ENCODE data around the gene FBXO46.
A peak's percentile ranks its signal among the peaks of the same experiment; 100 is the strongest.

Gene FBXO46

DNA sequence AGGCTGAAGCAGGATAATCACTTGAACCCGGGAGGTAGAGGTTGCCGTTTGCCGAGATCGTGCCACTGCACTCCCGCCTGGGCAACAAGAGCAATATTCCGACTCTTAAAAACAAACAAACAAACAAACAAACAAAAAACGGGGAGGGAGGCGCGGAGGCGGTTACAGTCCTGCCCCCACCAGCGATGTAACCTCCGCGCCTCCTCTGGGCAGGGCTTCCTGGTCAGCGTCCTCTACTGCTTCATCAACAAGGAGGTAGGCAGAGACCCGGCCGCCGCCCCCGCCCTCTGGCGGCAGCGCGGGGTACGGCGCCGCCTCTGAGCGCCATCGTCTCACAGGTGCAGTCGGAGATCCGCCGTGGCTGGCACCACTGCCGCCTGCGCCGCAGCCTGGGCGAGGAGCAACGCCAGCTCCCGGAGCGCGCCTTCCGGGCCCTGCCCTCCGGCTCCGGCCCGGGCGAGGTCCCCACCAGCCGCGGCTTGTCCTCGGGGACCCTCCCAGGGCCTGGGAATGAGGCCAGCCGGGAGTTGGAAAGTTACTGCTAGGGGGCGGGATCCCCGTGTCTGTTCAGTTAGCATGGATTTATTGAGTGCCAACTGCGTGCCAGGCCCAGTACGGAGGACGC, 49.2 kb downstream of the FBXO46 start:
- DNase-seq: peak; percentile 41

GRCh38 chr19:45677351-45678230, 53.1 kb downstream of the FBXO46 start:
- DNase-seq: no peak

DNA sequence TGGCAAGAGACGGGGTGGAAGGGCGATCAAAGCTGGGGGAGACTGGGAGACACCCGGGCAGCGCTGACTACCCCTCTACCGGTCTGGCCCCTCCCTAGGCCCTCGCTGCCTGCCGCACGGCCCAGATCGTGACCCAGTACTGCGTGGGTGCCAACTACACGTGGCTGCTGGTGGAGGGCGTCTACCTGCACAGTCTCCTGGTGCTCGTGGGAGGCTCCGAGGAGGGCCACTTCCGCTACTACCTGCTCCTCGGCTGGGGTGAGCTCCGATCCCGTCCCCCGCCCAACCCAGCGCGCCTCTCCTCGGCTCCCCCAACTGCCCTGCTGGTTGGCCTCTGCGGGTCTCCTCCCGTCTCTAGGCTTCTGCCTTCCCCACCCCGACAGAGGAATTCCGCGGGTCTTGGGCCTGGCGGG, 53.8 kb downstream of the FBXO46 start:
- no peak for DNase-seq

GRCh38 chr19:45674946-45675345, 55.8 kb downstream of the FBXO46 start:
- DNase-seq: no peak

GRCh38 chr19:45670670-45671453, 59.8 kb downstream of the FBXO46 start:
- no peak for DNase-seq

DNA sequence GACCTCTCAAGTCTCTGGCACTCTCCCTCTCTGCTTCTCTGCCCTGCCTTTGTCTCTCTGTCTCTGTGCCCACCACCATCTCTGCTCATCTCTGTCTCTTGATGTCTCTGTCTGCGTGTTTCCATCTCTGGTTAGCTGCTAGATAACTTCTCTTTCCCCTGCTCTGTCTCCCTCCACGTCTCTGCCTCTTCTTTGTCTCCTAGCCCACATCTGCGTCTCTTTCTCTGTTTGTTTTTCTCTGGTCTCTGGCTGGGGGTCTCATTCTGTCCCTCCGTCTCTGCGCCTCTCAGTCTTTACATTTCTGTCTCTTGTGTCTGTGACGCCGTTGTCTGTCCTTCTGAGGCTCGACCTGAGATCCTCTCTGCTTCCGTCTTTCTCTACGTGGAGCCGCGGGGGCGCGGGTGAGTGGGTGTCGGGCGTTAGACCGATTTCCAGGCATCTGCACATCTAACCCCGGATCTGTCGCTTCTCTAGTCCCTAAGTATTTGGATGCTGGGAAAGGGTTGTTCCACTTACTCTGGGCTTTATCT, 62.3 kb downstream of the FBXO46 start:
- DNase-seq: no peak

- no peak for DNase-seq
Measured at GRCh38 chr19:45667620-45668341, 62.9 kb downstream of the FBXO46 start, which contains the start of gene GIPR. GIPR (plus strand) TSS chr19:45668221; CDS start chr19:45669521, 1,300 bp downstream.

GRCh38 chr19:45664575-45664974, 66.1 kb downstream of the FBXO46 start:
- DNase-seq: no peak

DNA sequence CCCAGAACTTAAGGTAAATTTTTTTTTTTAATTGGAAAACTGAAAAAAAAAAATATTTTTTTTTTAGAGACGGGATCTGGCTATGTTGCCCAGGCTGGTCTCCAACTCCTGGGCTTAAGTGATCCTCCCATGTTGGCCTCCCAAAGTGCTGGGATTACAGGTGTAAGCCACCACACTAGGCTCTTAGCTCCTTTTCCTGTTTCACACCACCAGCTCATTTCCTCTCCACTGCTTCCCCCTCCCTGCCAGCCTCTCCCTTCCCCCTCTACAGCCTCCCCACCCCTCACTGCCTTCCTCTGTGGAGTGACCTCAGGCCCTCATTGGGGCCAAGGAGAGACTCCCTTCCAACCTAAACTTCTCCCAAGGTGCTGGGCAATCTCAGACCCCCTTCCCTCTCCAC, 66.9 kb downstream of the FBXO46 start:
- DNase-seq: no peak

DNA sequence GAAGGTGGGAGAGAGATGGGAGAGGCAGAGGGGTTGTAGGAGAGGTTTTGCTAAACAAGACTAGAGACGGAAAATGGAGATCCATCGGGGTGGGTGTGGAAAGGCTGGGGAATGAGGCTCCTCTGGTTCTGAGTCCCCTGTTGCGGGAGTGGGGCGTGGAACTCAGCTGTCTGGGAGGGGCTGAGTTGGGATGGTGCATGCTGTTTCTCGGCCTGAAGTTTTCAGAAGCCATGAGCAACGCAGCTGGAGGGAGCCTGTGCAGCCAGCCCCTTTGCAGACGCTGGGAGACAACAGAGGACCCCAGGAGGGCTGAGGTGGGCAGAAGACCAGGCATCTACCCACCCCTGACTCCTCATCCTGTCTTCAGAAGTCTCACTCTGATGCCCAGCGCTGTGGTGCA, 70.1 kb downstream of the FBXO46 start:
- no peak for DNase-seq
